DND-41 (cell line): ENCODE data around the gene TP53BP1.

Experiments used
- CTCF ChIP-seq: IDR thresholded peaks from 2 replicates; pipeline ENCODE4 v1.5.1; 2012; ENCODE audit warnings: borderline replicate concordance, low read length, moderate library complexity, mild to moderate bottlenecking; ENCODE audit not compliant: poor library complexity, severe bottlenecking; ENCODE audit errors: extremely low read depth
- EZH2 ChIP-seq: IDR thresholded peaks from 3 replicates; pipeline ENCODE4 v1.6.1; 2012; ENCODE audit warnings: borderline replicate concordance, low read depth, mild to moderate bottlenecking, moderate library complexity, low read length, inconsistent platforms; ENCODE audit not compliant: severe bottlenecking

GRCh38 chr15:43541785-43542184, 48.8 kb upstream of the TP53BP1 start:
- TF ChIP-seq CTCF (no peak), EZH2 (no peak)
